Activated CD4-positive, alpha-beta T cell treated with anti-CD3 and anti-CD28 coated beads, Interleukin-10, Interleukin-2, amounts not matched to agents 100 ng/mL and 50 ng/mL, durations not matched to agents 16 hours and 8 hours (primary cell): Measurements from ENCODE around the gene NTSR2.

Experiments
- DNase-seq: peaks from one replicate; pipeline ENCODE4 v3.0.0-alpha.2; 2020

Gene NTSR2

DNA sequence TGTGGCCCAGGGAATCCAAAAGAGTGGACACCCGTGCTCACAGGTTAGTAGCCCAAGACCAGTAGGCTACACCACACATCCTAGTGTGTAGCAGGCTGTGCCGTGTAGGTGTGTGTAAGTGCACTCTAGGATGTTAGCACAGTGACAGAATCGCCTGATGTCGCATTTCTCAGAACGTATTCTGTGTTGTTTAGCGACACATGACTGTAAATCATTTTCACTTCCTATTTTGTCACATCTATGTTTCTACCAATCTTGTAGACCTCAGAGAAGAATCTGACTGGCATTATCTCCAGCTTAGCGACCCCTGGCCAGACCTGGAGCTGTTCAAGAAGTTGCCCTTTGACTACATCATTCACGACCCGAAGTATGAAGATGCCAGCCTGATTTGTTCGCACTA, 45.1 kb downstream of the NTSR2 start:
- DNase-seq, result no peak

DNA sequence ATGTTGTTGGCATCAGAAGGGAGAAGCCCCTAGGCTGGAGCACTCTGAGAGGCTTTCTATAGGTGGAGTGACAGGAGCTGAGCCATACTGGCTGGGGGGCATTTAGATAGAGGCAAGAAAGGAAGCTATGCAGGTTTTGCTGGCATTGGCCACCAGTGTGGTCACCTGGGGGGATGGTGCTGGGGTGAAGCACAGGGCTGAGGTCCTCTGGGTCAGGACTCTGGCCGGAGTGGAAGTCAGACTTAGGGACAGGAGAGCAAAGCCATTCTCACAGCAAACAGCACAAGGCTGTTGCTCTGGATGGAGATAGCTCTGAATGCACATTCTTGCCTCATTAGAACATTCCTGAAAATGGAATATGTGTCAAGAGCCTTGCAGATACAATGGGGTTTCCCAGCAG, 47.4 kb downstream of the NTSR2 start:
- no peak for DNase-seq

DNA sequence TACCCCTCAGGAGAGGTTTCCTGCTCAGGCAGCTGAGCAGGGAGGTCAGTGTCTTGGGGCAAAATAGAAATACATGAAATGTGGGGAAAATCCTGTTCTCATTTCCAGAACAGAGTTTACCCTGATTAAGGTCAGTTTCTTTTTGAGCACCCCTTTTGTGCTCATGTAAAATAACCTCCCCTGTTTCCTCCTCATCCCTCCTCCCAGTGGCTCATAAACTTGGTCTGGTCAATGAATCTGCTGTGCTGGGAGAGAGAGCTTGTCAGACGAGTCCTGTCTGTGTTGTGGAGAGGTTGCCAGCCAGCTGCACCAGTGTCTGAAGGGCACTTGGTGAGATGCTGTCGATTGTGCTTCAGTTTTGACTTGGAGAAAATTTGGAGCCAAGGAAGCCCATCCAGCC, 48.6 kb downstream of the NTSR2 start:
- no peak for DNase-seq

DNA sequence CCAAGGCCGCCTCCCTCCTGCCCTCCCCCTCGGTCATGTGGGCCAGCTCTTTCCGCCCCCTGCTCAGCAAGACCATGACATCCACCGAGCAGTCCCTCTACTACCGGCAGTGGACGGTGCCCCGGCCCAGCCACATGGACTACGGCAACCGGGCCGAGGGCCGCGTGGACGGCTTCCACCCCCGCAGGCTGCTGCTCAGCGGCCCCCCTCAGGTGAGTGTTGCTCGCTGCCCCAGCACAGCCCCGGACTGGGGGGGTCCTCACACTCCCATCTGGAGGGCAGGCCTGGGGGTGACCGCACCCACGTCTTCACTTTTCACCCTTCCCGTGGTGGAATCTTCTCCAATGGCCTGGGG, 51.3 kb downstream of the NTSR2 start:
- no peak for DNase-seq

DNA sequence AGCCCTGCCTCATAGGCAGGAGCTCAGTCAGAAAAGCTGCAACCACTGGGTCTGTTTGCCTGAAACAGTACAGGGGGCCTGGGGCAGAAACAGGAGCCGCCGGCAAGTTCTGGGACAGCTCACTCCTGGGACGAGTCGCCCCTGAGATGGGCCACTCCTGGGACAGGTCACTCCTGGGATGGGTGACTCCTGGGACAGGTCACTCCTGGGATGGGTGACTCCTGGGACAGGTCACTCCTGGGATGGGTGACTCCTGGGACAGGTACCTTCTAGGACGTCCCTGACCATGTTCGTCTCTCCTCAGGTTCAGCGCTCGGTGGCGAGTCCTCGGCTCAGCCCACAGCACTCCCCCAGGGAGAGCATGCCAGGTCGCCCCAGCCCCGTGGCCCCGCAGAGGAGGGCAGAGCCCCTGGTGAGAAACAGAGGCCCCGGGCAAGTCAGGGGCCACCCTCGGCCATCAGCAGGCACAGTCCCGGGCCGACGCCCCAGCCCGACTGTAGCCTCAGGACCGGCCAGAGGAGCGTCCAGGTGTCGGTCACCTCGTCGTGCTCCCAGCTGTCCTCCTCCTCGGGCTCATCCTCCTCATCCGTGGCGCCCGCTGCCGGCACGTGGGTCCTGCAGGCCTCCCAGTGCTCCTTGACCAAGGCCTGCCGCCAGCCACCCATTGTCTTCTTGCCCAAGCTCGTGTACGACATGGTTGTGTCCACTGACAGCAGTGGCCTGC, 51.8 kb downstream of the NTSR2 start:
- DNase-seq, result no peak

DNA sequence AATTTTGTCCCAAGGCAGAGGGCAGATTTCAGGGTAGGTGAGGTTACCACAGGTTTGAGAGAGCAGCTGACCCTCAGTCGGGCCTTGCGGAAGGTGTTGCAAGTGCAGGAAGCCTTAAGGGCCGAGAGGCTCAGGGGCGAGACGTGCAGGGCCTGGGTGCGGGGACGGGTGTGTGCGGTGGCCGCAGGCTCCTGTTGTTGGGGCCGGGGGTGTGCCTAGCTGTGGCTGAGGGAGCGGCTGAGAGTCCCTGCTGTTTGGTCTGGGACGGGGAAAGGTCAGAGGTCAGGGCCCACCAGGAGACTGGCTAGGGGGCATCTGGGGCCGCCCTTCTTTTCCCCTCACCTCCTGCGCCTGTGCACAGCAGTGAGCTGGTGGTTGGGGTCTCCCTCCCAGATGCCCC, 52.5 kb downstream of the NTSR2 start:
- no peak for DNase-seq

DNA sequence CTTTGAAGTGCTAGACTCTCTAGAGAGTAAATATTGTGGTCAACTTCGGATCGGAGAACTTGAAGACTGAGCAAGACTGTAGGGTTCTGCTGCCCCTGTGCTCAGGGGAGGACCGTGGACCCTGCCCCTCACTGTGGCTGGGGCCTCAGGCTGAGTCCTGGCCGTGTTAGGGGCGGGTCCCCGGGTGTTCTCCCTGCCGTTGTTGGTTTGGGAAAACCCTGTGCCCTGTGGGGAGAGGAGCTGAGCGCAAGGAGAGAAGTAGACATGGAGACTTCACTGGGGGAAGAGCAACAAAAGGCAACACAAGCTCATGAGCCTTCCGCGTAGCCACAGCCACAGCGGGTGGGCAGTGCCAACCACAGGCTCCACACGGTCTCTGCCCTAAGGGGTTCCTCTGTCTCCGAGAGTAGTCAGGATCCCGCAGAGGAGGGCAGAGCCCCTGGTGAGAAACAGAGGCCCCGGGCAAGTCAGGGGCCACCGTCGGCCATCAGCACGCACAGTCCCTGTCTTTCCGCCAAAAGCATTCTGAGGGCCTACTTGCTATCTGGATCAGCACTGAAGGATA, 53.1 kb downstream of the NTSR2 start:
- DNase-seq, result no peak

DNA sequence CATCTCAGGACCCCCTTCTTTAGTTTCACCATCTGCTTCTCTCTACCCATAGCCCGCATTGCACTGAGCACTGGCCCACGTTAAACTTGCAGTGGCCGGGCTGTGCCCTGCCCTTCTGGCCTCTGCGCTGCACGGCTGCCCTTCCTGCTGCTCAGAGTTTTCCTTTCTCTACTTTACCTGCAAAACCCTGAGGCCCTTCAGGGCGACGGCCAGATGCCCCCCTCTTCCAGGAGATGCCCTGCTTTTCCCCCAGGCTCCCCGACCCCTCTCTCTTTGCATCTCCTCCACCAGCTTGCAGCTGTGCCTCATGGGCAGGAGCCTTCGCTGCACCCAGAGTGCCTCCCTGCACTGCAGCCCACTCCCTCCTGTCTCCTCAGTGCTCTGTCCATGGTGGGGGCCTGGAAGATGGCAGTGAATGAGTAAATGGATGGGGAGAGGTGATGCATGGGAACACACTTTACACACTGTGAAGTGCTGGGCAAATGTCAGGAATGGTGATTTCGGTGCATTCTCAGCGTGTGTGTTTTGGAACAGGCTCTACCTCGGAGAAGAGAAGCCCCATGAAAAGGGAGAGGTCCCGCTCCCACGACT, 53.8 kb downstream of the NTSR2 start:
- no peak for DNase-seq

DNA sequence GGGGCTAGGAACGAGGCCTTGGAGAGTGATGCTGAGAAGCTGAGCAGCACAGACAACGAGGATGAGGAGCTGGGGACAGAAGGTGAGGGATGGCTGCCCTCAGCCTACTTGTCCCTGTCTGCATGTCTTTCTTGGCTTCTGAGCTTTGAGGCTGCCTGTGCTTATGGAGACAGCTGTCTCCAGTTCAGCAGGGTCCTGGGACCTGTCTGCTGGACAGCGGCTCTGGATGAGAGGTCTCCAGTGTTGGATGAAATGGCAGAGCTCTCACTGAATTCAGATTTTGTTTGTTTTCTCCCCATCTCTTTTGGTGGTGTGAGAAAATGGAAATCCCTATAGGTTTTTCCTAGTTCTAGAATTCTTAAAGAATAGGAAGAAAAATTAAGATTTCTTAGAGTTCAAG, 54.8 kb downstream of the NTSR2 start:
- no peak for DNase-seq

DNA sequence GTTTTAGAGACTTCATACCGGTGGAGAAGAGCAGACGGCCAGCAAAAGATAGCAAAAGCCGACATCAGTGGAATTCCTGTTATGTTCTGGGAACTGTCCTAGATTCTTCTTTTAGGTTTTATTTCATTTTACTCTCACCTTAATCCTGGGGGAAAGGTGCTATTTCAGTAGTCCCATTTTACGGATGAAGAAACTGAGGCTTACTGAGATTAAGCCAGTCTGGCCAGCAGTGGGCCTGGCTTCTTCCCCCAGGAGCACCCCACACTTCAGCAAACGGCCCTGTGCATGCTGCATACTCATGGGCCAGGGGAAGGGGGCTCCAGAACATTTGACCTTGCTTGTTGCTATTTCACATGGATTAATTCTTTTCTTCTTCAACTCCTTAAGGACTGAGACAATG, 56.7 kb downstream of the NTSR2 start:
- no peak for DNase-seq

DNA sequence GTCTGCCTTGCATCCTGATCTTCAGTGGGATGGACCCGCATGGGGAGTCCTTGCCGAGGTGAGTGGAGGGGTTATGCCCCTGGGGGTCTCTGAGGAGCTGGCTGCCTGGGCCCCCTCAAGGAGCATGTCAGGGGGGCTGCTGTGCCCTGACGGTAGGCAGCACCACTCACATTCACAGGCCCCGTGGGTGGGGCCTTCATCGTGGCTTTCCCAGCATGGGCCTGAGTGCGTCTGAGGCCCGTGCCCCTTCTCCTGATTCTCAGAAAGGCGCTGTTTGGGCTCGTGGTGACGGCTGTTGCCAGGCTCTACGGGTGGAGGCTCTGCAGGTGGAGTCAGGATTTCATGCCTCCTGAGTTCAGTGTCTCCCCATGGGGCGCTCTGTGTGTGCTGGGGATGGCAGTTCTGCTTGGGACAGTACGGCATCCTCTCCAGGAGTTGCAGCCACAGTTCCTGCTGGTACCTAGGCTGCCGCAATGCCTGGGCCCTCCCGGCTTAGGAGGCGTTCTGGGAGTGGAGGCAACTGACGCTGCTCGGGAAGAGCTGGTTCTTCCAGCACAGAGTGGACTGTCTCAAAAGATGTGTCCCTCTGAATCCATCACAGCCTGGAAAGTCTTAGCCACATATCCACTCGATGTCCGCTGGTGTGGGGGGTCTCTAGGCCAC, 57.3 kb downstream of the NTSR2 start:
- no peak for DNase-seq

DNA sequence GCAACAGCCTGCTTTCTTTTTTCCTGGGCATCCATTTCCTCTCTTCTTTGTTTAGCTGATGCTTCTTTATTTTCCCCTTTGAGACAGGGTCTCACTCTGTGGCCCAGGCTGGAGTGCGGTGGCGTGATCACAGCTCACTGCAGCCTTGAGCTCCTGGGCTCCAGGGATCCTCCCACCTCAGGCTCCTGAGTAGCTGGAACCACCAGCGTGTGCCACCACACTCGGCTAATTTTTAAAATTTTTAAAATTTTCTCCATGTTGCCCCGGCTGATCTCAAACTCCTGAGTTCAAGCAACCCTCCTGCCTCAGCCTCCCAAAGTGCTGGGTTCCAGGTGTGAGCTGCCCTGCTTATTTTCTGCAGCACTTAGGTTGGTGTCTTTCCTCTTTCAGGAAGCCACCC, 58.7 kb downstream of the NTSR2 start:
- no peak for DNase-seq

DNA sequence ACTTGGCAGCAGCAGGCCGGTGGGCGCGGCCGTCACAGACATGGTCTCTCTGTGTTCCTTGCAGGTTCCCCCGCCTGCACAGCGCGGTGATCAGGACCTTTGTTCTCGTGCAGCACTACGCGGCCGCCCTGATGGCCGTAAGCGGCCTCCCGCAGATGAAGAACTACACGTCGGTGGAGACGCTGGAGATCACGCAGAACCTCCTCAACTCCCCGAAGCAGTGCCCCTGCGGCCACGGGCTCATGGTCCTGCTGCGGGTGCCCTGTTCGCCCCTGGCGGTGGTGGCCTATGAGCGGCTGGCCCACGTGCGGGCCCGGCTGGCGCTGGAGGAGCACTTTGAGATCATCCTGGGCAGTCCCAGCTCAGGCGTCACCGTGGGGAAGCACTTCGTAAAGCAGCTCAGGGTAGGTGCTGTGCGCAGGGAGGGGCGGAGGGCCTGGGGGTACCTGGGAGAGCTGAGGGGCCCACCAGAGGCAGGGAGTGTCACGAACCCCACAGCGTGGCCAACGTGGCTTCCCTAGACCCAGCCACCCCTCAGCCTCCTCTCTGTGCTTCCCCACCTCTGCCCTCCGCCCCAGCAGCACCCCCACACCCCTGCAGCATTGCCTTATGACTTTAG, 59.3 kb downstream of the NTSR2 start:
- no peak for DNase-seq
